ENCODE data around the gene SCN5A.

DNA sequence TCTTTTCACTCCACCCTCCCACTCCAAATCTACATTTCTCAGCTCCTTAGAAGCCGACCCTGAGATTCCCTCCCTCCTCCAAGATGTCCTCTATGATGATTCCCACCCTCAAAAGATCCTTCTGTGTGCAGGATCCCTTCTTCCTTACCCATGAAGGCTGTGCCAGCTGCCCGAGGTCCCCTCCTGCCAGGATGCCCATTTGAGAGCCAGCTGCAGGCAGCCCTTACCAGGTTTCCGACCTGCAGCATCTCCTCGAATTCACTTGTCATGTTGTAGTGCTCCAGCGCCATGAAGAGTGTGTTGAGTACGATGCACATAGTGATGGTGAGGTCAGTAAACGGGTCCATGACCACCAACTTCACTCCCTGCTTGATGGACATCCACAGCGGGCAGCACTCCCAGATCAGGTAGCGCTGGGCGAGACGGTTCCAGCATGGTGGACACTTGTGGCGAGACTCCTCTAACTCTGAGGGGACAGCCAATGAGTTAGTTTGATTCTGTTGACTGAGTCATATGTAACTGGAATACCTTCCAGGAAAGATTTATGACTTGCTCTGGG is 51.9 kb downstream of the SCN5A start:
- no peak for TF ChIP-seq RAD21 (conservative IDR thresholded peaks at IDR 0.05)
- TF ChIP-seq, protein P1, sequence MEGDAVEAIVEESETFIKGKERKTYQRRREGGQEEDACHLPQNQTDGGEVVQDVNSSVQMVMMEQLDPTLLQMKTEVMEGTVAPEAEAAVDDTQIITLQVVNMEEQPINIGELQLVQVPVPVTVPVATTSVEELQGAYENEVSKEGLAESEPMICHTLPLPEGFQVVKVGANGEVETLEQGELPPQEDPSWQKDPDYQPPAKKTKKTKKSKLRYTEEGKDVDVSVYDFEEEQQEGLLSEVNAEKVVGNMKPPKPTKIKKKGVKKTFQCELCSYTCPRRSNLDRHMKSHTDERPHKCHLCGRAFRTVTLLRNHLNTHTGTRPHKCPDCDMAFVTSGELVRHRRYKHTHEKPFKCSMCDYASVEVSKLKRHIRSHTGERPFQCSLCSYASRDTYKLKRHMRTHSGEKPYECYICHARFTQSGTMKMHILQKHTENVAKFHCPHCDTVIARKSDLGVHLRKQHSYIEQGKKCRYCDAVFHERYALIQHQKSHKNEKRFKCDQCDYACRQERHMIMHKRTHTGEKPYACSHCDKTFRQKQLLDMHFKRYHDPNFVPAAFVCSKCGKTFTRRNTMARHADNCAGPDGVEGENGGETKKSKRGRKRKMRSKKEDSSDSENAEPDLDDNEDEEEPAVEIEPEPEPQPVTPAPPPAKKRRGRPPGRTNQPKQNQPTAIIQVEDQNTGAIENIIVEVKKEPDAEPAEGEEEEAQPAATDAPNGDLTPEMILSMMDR (IDR thresholded peaks at IDR 0.05; ENCODE audit: poor library complexity, severe bottlenecking), result no peak
- TF ChIP-seq EZH2 (IDR thresholded peaks at IDR 0.05; ENCODE audit: borderline replicate concordance, insufficient read depth, low read length, poor library complexity, severe bottlenecking), result no peak

Data from neural cell (in vitro differentiated cells).